Peyer's patch (tissue), 4 donors: Measurements from ENCODE around the gene IFT25. TPM values are rescaled to one million over a fixed set of nuclear protein-coding genes. Genes with fewer than 3 reads are reported as not detected.

Experiments used
- DNase-seq, 3 donors: peaks; one replicate each; pipeline ENCODE4 v3.0.0-alpha.2; 2017 to 2019
- H3K27ac ChIP-seq, 4 donors: fragments of 200-600 bp; sonication (generic); one replicate each; pipeline ENCODE4 v1.5.1; 2016 to 2019
- H3K27me3 ChIP-seq, 2 donors: fragments of 200-600 bp; sonication (generic); one replicate each; pipeline ENCODE4 v1.5.1; 2019
- H3K36me3 ChIP-seq, 3 donors: fragments of 200-600 bp; sonication (generic); one replicate each; pipeline ENCODE4 v1.5.1; 2016 to 2019
- H3K4me1 ChIP-seq, 4 donors: fragments of 200-600 bp; sonication (generic); one replicate each; pipeline ENCODE4 v1.5.1; 2016 to 2019
- H3K4me3 ChIP-seq, 4 donors: fragments of 200-600 bp; sonication (generic); 1 replicate in 3 of 4; 2 replicates in 1 of 4; pipeline ENCODE4 v1.5.1; 2016 to 2019; ENCODE audit warnings: mild to moderate bottlenecking in 1 of 4
- H3K9me3 ChIP-seq, 4 donors: fragments of 200-600 bp; sonication (generic); one replicate each; pipeline ENCODE4 v1.5.1; 2016 to 2019; ENCODE audit warnings: mild to moderate bottlenecking in 1 of 4
- CTCF ChIP-seq, 6 experiments: fragments of 450-650 bp in 4 of 6; fragments of 200-600 bp in 2 of 6; sonication (generic) in 1 of 6; IDR thresholded peaks; one replicate each; pipeline ENCODE4 v1.5.1; 2017 to 2019; ENCODE audit warnings: antibody characterized with exemption in 6 of 6, mild to moderate bottlenecking in 3 of 6, moderate library complexity in 1 of 6
- POLR2A ChIP-seq, 2 donors: fragments of 450-650 bp; IDR thresholded peaks; one replicate each; pipeline ENCODE4 v1.5.1; 2017; ENCODE audit warnings: antibody characterized with exemption in 2 of 2, mild to moderate bottlenecking in 2 of 2, moderate library complexity in 2 of 2
- total RNA-seq, 4 donors: library from RNA; depleted of rRNA; stranded (reverse); fragments of >200 nt; gene quantifications; one replicate each; pipeline ENCODE4 v1.1.0, GENCODE V29; 2016

The IFT25 gene
- total RNA-seq, 4 donors from 2014 or later: 13.8 to 42.9 (median 27.1) TPM

- Histone ChIP-seq H3K27me3 (no peaks in the 10 kb centered on the region), H3K4me3 (no peak overlapping the region), H3K36me3 (peaks cover 0 to 67% (median 0%) of the 10 kb centered on the region in 3 donors), H3K4me1 (no peaks in the 10 kb centered on the region), H3K27ac (no peak overlapping the region), H3K9me3 (no peaks in the 10 kb centered on the region)
- no peak for DNase-seq
- TF ChIP-seq CTCF (IDR thresholded peaks at IDR 0.05) (no peak), POLR2A (IDR thresholded peaks at IDR 0.05) (no peak)
Measured at GRCh38 chr1:53962395-53962794, 16.9 kb upstream of the IFT25 start.

GRCh38 chr1:53959664-53960250 lies 14.3 kb upstream of the IFT25 start:
- H3K36me3 ChIP-seq: peaks cover 0 to 52% (median 0%) of the 10 kb centered on the region in 3 donors
- H3K27me3 ChIP-seq: no peaks in the 10 kb centered on the region
- no peaks in the 10 kb centered on the region for H3K9me3 ChIP-seq
- H3K27ac ChIP-seq: no peak overlapping the region
- H3K4me3 ChIP-seq: no peak overlapping the region
- TF ChIP-seq CTCF (IDR thresholded peaks at IDR 0.05) (peak; percentile 13 to 81 (median 71)), POLR2A (IDR thresholded peaks at IDR 0.05) (no peak)
- DNase-seq: no peak
- no peaks in the 10 kb centered on the region for H3K4me1 ChIP-seq

- Histone ChIP-seq H3K27me3 (no peaks in the 10 kb centered on the region), H3K36me3 (peaks cover 0 to 52% (median 0%) of the 10 kb centered on the region in 3 donors), H3K27ac (peak overlapping the region in 1 of 4 donors; percentile 51), H3K9me3 (no peaks in the 10 kb centered on the region), H3K4me1 (no peaks in the 10 kb centered on the region), H3K4me3 (no peak overlapping the region)
- TF ChIP-seq POLR2A (IDR thresholded peaks at IDR 0.05) (no peak), CTCF (IDR thresholded peaks at IDR 0.05) (no peak)
- no peak for DNase-seq
Measured at GRCh38 chr1:53957194-53957818, 11.8 kb upstream of the IFT25 start.

GRCh38 chr1:53956308-53957168 lies 11.0 kb upstream of the IFT25 start:
- Histone ChIP-seq H3K36me3 (peaks cover 0 to 49% (median 0%) of the 10 kb centered on the region in 3 donors), H3K27ac (peak overlapping the region in 1 of 4 donors; percentile 51)
- no peak for TF ChIP-seq POLR2A (IDR thresholded peaks at IDR 0.05)

GRCh38 chr1:53954128-53954527 lies 8.6 kb upstream of the IFT25 start:
- Histone ChIP-seq H3K27ac (no peak overlapping the region), H3K4me3 (no peak overlapping the region), H3K27me3 (no peaks in the 10 kb centered on the region), H3K9me3 (no peaks in the 10 kb centered on the region), H3K4me1 (no peaks in the 10 kb centered on the region), H3K36me3 (peaks cover 0 to 30% (median 0%) of the 10 kb centered on the region in 3 donors)
- no peak for DNase-seq
- no peak for TF ChIP-seq POLR2A (IDR thresholded peaks at IDR 0.05)
- no peak for TF ChIP-seq CTCF (IDR thresholded peaks at IDR 0.05)

More at GRCh38 chr1:53956308-53957168, 11.0 kb upstream of the IFT25 start:
- DNase-seq: no peak
- Histone ChIP-seq H3K27me3 (no peaks in the 10 kb centered on the region), H3K4me3 (no peak overlapping the region), H3K4me1 (no peaks in the 10 kb centered on the region), H3K9me3 (no peaks in the 10 kb centered on the region)
